SU-DHL-6 (cell line): Measurements from ENCODE around the gene CCNJL.

Experiments
- CTCF ChIP-seq: fragments of 200-600 bp; sonication (generic); IDR thresholded peaks from one replicate; pipeline ENCODE4 v1.5.1; 2017; ENCODE audit warnings: antibody characterized with exemption, mild to moderate bottlenecking, low read length, moderate library complexity; ENCODE audit not compliant: insufficient read depth, poor library complexity, severe bottlenecking
- EZH2phosphoT487 ChIP-seq: fragments of 200-600 bp; sonication (generic), shearing (Covaris generic); conservative IDR thresholded peaks from 2 replicates; pipeline ENCODE4 v1.6.1; 2018; ENCODE audit warnings: mild to moderate bottlenecking, antibody characterized with exemption, low read length, moderate library complexity, mixed read lengths

GRCh38 chr5:160333721-160334120 lies 21.4 kb upstream of the CCNJL start:
- TF ChIP-seq CTCF = no peak
- TF ChIP-seq EZH2phosphoT487 = no peak
